Mammary epithelial cell (primary cell): ENCODE data around the gene ZNF507.

ENCODE experiments used
- CTCF ChIP-seq, 2 donors: IDR thresholded peaks in 1 of 2; conservative IDR thresholded peaks in 1 of 2; 2 replicates each; pipeline ENCODE4 v1.5.1; 2011 to 2012; ENCODE audit warnings: inconsistent platforms in 2 of 2, low read length in 2 of 2, mild to moderate bottlenecking in 2 of 2, control low read depth in 1 of 2, low read depth in 1 of 2; ENCODE audit not compliant: insufficient read depth in 1 of 2; ENCODE audit errors: extremely low read depth in 1 of 2
- EZH2 ChIP-seq: IDR thresholded peaks from 2 replicates; pipeline ENCODE4 v1.6.1; 2012; ENCODE audit warnings: low read length, inconsistent platforms, borderline replicate concordance

GRCh38 chr19:32309711-32310390 lies 35.6 kb upstream of the ZNF507 start:
- TF ChIP-seq EZH2, result no peak
- no peak for TF ChIP-seq CTCF (conservative IDR thresholded peaks at IDR 0.05 in 1 of 2, IDR thresholded peaks at IDR 0.05 in 1 of 2; ENCODE audit: extremely low read depth in 1 of 2, insufficient read depth in 1 of 2, low read depth in 1 of 2, low read length in 2 of 2)
